Transverse colon (tissue), 4 donors: ENCODE measurements around the gene RDH16. TPM values are rescaled to one million over a fixed set of nuclear protein-coding genes. Genes with fewer than 3 reads are reported as not detected.
"Not testable (repeated sequence)": the region's sequence is repeated elsewhere in the genome, so short reads cannot be mapped to it uniquely, and the experiment has no call there.

Experiments
- DNase-seq: peaks from one replicate; pipeline ENCODE4 v3.0.0-alpha.2; 2019
- H3K27ac ChIP-seq, 4 donors: fragments of 200-600 bp; sonication (generic); 2 replicates each; pipeline ENCODE4 v1.5.1; 2016 to 2018; ENCODE audit warnings: inconsistent platforms in 4 of 4
- H3K27me3 ChIP-seq: fragments of 200-600 bp; sonication (generic); 2 replicates; pipeline ENCODE4 v1.5.1; 2017; ENCODE audit warnings: inconsistent platforms
- H3K36me3 ChIP-seq, 4 donors: fragments of 200-600 bp; sonication (generic); 2 replicates each; pipeline ENCODE4 v1.5.1; 2017 to 2019; ENCODE audit warnings: inconsistent platforms in 4 of 4
- H3K4me1 ChIP-seq, 4 donors: fragments of 200-600 bp; sonication (generic); 2 replicates each; pipeline ENCODE4 v1.5.1; 2017 to 2020; ENCODE audit warnings: inconsistent platforms in 4 of 4
- H3K4me3 ChIP-seq, 4 donors: fragments of 200-600 bp; sonication (generic); 1 replicate in 1 of 4; 2 replicates in 3 of 4; pipeline versions ENCODE4 v1.5.1 to v1.6.1; 2017 to 2019; ENCODE audit warnings: inconsistent platforms in 4 of 4
- H3K9me3 ChIP-seq, 2 donors: fragments of 200-600 bp; sonication (generic); 2 replicates each; pipeline ENCODE4 v1.5.1; 2017 to 2019; ENCODE audit warnings: inconsistent platforms in 2 of 2
- CTCF ChIP-seq, 5 experiments: fragments of 200-600 bp in 3 of 5; fragments of 450-650 bp in 2 of 5; sonication (generic) in 3 of 5; IDR thresholded peaks; 1 replicate in 2 of 5; 2 replicates in 3 of 5; pipeline ENCODE4 v1.5.1; 2016 to 2017; ENCODE audit warnings: antibody characterized with exemption in 5 of 5, inconsistent platforms in 3 of 5, mild to moderate bottlenecking in 2 of 5, moderate library complexity in 1 of 5
- EP300 ChIP-seq: sonication (generic); formaldehyde crosslinking; IDR thresholded peaks from one replicate; pipeline ENCODE4 v1.6.1; 2017; ENCODE audit warnings: antibody characterized with exemption, low read depth
- POLR2A ChIP-seq: fragments of 450-650 bp; IDR thresholded peaks from one replicate; pipeline ENCODE4 v1.6.1; 2016; ENCODE audit warnings: antibody characterized with exemption, mild to moderate bottlenecking, moderate library complexity
- POLR2AphosphoS5 ChIP-seq, 3 donors: sonication (generic); formaldehyde crosslinking; IDR thresholded peaks; one replicate each; pipeline ENCODE4 v1.6.1; 2016; ENCODE audit warnings: antibody characterized with exemption in 3 of 3
- WGBS, 2 donors: methylation state at CpG; one replicate each; pipeline ENCODE4 v1.1.5; 2018; ENCODE audit warnings: low coverage in 1 of 2; 5-methylcytosine and 5-hydroxymethylcytosine counted together
- in situ Hi-C, 4 donors: fragments of 200-750 bp; cut with MboI; loops; one replicate each; pipeline versions ENCODE4 v1.15.0 to v1.15.1; 2017; ENCODE audit warnings: low sequenced_read_pairs in 3 of 4, low pct_ligation_motif_present in 1 of 4, low pct_unique_long_range_greater_than_20kb in 1 of 4
- intact Hi-C: fragments of 100-400 bp; cut with DNase I; formaldehyde crosslinking; loops from one replicate; pipeline ENCODE4 v1.15.1; 2023; ENCODE audit warnings: low total_unique reads
- total RNA-seq, 4 donors: library from RNA; depleted of rRNA; stranded (reverse); fragments of >200 nt; gene quantifications; one replicate each; pipeline ENCODE4 v1.1.0, GENCODE V29; 2016

Gene RDH16
- total RNA-seq, 4 donors from 2014 or later = 0.48 to 0.55 TPM; not detected in 2

- Histone ChIP-seq H3K36me3 (no peaks in the 10 kb centered on the region), H3K4me1 (no peaks in the 10 kb centered on the region), H3K9me3 (peaks cover 2 to 5% of the 10 kb centered on the region in 2 donors), H3K4me3 (no peak overlapping the region), H3K27ac (no peak overlapping the region), H3K27me3 (peaks cover 9% of the 10 kb centered on the region)
- TF ChIP-seq EP300 (no peak), CTCF (IDR thresholded peaks at IDR 0.05) (no peak), POLR2A (no peak), POLR2AphosphoS5 (IDR thresholded peaks at IDR 0.05) (no peak)
- intact Hi-C loops (no loop called here), in situ Hi-C loops (no loop called here)
- DNase-seq = no peak
- WGBS, 2 donors = 60 to 88% methylated on average over 1 to 3 of the region's 3 CpGs
Observed at GRCh38 chr12:56914724-56915123, 42.7 kb downstream of the RDH16 start.

- in situ Hi-C loops = no loop called here
Observed at GRCh38 chr12:56914256-56914655, 43.2 kb downstream of the RDH16 start.

GRCh38 chr12:56909403-56909802 lies 48.0 kb downstream of the RDH16 start:
- DNase-seq, H3K36me3 ChIP-seq, H3K27me3 ChIP-seq, intact Hi-C loops, H3K4me3 ChIP-seq, H3K4me1 ChIP-seq, in situ Hi-C loops, H3K27ac ChIP-seq: not testable (repeated sequence)
- 27 to 51% methylated on average over 2 of the region's 2 CpGs for WGBS, 2 donors
- H3K9me3 ChIP-seq = peaks cover 10 to 11% of the 10 kb centered on the region in 2 donors

More at GRCh38 chr12:56914256-56914655, 43.2 kb downstream of the RDH16 start:
- Histone ChIP-seq H3K36me3 (no peaks in the 10 kb centered on the region), H3K27ac (no peak overlapping the region), H3K4me3 (no peak overlapping the region), H3K4me1 (no peaks in the 10 kb centered on the region), H3K27me3 (peaks cover 9% of the 10 kb centered on the region), H3K9me3 (peaks cover 7 to 9% of the 10 kb centered on the region in 2 donors)
- no peak for TF ChIP-seq POLR2AphosphoS5 (IDR thresholded peaks at IDR 0.05)
- no peak for TF ChIP-seq POLR2A
- TF ChIP-seq CTCF (IDR thresholded peaks at IDR 0.05) = no peak
- TF ChIP-seq EP300 = no peak
- intact Hi-C loops = no loop called here
- no peak for DNase-seq

- H3K4me3 ChIP-seq = no peak overlapping the region
- no peaks in the 10 kb centered on the region for H3K36me3 ChIP-seq
- in situ Hi-C loops (no loop called here), intact Hi-C loops (no loop called here)
- TF ChIP-seq POLR2AphosphoS5 (IDR thresholded peaks at IDR 0.05) (no peak), CTCF (IDR thresholded peaks at IDR 0.05) (no peak), EP300 (no peak), POLR2A (no peak)
- WGBS, 2 donors = 81% methylated on average over 5 of the region's 5 CpGs; no CpG with 5 or more reads in 1 of the 2 donors
- no peak for DNase-seq
- no peak overlapping the region for H3K27ac ChIP-seq
- H3K9me3 ChIP-seq = peaks cover 10 to 11% of the 10 kb centered on the region in 2 donors
- no peaks in the 10 kb centered on the region for H3K4me1 ChIP-seq
- H3K27me3 ChIP-seq = no peaks in the 10 kb centered on the region
Observed at GRCh38 chr12:56908136-56908535, 49.3 kb downstream of the RDH16 start.

GRCh38 chr12:56905852-56906251 lies 51.6 kb downstream of the RDH16 start:
- H3K36me3 ChIP-seq = no peaks in the 10 kb centered on the region
- intact Hi-C loops = no loop called here

More at GRCh38 chr12:56905852-56906251, 51.6 kb downstream of the RDH16 start:
- no peak overlapping the region for H3K27ac ChIP-seq
- H3K9me3 ChIP-seq = peaks cover 14 to 22% of the 10 kb centered on the region in 2 donors
- in situ Hi-C loops = no loop called here
- H3K27me3 ChIP-seq = no peaks in the 10 kb centered on the region
- no peaks in the 10 kb centered on the region for H3K4me1 ChIP-seq
- TF ChIP-seq POLR2A (no peak), CTCF (IDR thresholded peaks at IDR 0.05) (no peak), EP300 (no peak), POLR2AphosphoS5 (IDR thresholded peaks at IDR 0.05) (no peak)
- no peak overlapping the region for H3K4me3 ChIP-seq
- 38 to 44% methylated on average over 1 of the region's 1 CpG for WGBS, 2 donors
- no peak for DNase-seq
